Peyer's patch (tissue), 4 donors: Measurements from ENCODE around the gene CDKL5.

Experiments
- CTCF ChIP-seq, 6 experiments: fragments of 450-650 bp in 4 of 6; fragments of 200-600 bp in 2 of 6; sonication (generic) in 1 of 6; IDR thresholded peaks; one replicate each; pipeline ENCODE4 v1.5.1; 2017 to 2019; ENCODE audit warnings: antibody characterized with exemption in 6 of 6, mild to moderate bottlenecking in 3 of 6, moderate library complexity in 1 of 6
- POLR2A ChIP-seq, 2 donors: fragments of 450-650 bp; IDR thresholded peaks; one replicate each; pipeline ENCODE4 v1.5.1; 2017; ENCODE audit warnings: antibody characterized with exemption in 2 of 2, mild to moderate bottlenecking in 2 of 2, moderate library complexity in 2 of 2

- TF ChIP-seq CTCF (IDR thresholded peaks at IDR 0.05) (no peak), POLR2A (IDR thresholded peaks at IDR 0.05) (no peak)
Measured at GRCh38 chrX:18624599-18624998, 199.2 kb downstream of the CDKL5 start.
